Thyroid gland (tissue), 4 donors: Measurements from ENCODE around the gene RAPGEF6. TPM values are rescaled to one million over a fixed set of nuclear protein-coding genes. Genes with fewer than 3 reads are reported as not detected.
"Not testable (repeated sequence)": the region's sequence is repeated elsewhere in the genome, so short reads cannot be mapped to it uniquely, and the experiment has no call there.

Source experiments
- DNase-seq, 2 donors: peaks; one replicate each; pipeline ENCODE4 v3.0.0-alpha.2; 2019
- H3K27ac ChIP-seq, 3 donors: fragments of 200-600 bp; sonication (generic); 1 replicate in 2 of 3; 2 replicates in 1 of 3; pipeline ENCODE4 v1.5.1; 2016 to 2019; ENCODE audit warnings: mild to moderate bottlenecking in 1 of 3, moderate library complexity in 1 of 3
- H3K27me3 ChIP-seq: fragments of 200-600 bp; sonication (generic); one replicate; pipeline ENCODE4 v1.5.1; 2019
- H3K36me3 ChIP-seq, 2 donors: fragments of 200-600 bp; sonication (generic); one replicate each; pipeline ENCODE4 v1.5.1; 2016 to 2019
- H3K4me1 ChIP-seq, 2 donors: fragments of 200-600 bp; sonication (generic); one replicate each; pipeline ENCODE4 v1.5.1; 2017 to 2019
- H3K4me3 ChIP-seq, 3 donors: fragments of 200-600 bp; sonication (generic); replicated peaks in 1 of 3; 1 replicate in 2 of 3; 2 replicates in 1 of 3; pipeline ENCODE4 v1.5.1; 2016; ENCODE audit warnings: mild to moderate bottlenecking in 1 of 3
- H3K9me3 ChIP-seq: fragments of 200-600 bp; sonication (generic); one replicate; pipeline ENCODE4 v1.5.1; 2017
- CTCF ChIP-seq, 6 experiments: fragments of 200-600 bp in 3 of 6; fragments of 450-650 bp in 3 of 6; sonication (generic) in 3 of 6; IDR thresholded peaks; one replicate each; pipeline ENCODE4 v1.5.1; 2016 to 2019; ENCODE audit warnings: antibody characterized with exemption in 6 of 6, mild to moderate bottlenecking in 2 of 6, inconsistent platforms in 1 of 6, moderate library complexity in 1 of 6
- POLR2A ChIP-seq, 2 donors: fragments of 450-650 bp; IDR thresholded peaks; one replicate each; pipeline ENCODE4 v1.6.1; 2017; ENCODE audit warnings: antibody characterized with exemption in 2 of 2, mild to moderate bottlenecking in 2 of 2, moderate library complexity in 1 of 2
- WGBS, 2 donors: methylation state at CpG; one replicate each; pipeline ENCODE4 v1.1.5; 2017; 5-methylcytosine and 5-hydroxymethylcytosine counted together
- intact Hi-C: fragments of 100-400 bp; cut with DNase I; formaldehyde crosslinking; loops from one replicate; pipeline ENCODE4 v1.15.1; 2023
- total RNA-seq, 4 donors: library from RNA; depleted of rRNA; stranded (reverse); fragments of >200 nt; gene quantifications; one replicate each; pipeline ENCODE4 v1.2.3, GENCODE V29; 2016

RAPGEF6 gene
- total RNA-seq, 4 donors from 2014 or later = 20.2 to 36.4 (median 25.2) TPM

GRCh38 chr5:131630208-131630962 lies 4.6 kb downstream of the RAPGEF6 start:
- 83 to 86% methylated on average over 4 of the region's 4 CpGs for WGBS, 2 donors
- no peak overlapping the region for H3K4me3 ChIP-seq
- peaks cover 9 to 18% of the 10 kb centered on the region in 2 donors for H3K4me1 ChIP-seq
- no peaks in the 10 kb centered on the region for H3K36me3 ChIP-seq
- H3K27me3 ChIP-seq = no peaks in the 10 kb centered on the region
- DNase-seq = no peak
- no peaks in the 10 kb centered on the region for H3K9me3 ChIP-seq
- intact Hi-C loops = loop anchor here (10.0 kb wide), 1 partner anchor 164 kb away; the partner anchor contains the start of gene FNIP1
- TF ChIP-seq POLR2A (IDR thresholded peaks at IDR 0.05) = no peak
- no peak for TF ChIP-seq CTCF (IDR thresholded peaks at IDR 0.05)
- H3K27ac ChIP-seq = no peak overlapping the region

- no peaks in the 10 kb centered on the region for H3K9me3 ChIP-seq
- no peak for DNase-seq
- H3K4me1 ChIP-seq = peaks cover 6 to 15% of the 10 kb centered on the region in 2 donors
- H3K4me3 ChIP-seq = no peak overlapping the region
- WGBS, 2 donors = 89 to 95% methylated on average over 1 of the region's 1 CpG
- intact Hi-C loops = no loop called here
- no peaks in the 10 kb centered on the region for H3K27me3 ChIP-seq
- H3K27ac ChIP-seq = no peak overlapping the region
- no peaks in the 10 kb centered on the region for H3K36me3 ChIP-seq
- TF ChIP-seq CTCF (IDR thresholded peaks at IDR 0.05) (no peak), POLR2A (IDR thresholded peaks at IDR 0.05) (no peak)
Measured at GRCh38 chr5:131628990-131629389, 6.0 kb downstream of the RAPGEF6 start.

- Histone ChIP-seq H3K27me3 (no peaks in the 10 kb centered on the region), H3K4me3 (no peak overlapping the region), H3K9me3 (no peaks in the 10 kb centered on the region), H3K27ac (no peak overlapping the region), H3K4me1 (no peaks in the 10 kb centered on the region), H3K36me3 (no peaks in the 10 kb centered on the region)
- intact Hi-C loops = no loop called here
- 79 to 92% methylated on average over 4 of the region's 4 CpGs for WGBS, 2 donors
- no peak for DNase-seq
- TF ChIP-seq CTCF (IDR thresholded peaks at IDR 0.05) (no peak), POLR2A (IDR thresholded peaks at IDR 0.05) (no peak)
Measured at GRCh38 chr5:131627207-131627865, 7.7 kb downstream of the RAPGEF6 start.

- H3K27me3 ChIP-seq = no peaks in the 10 kb centered on the region
Measured at GRCh38 chr5:131622633-131623032, 12.4 kb downstream of the RAPGEF6 start.

GRCh38 chr5:131621164-131621563 lies 13.9 kb downstream of the RAPGEF6 start:
- H3K4me1 ChIP-seq, H3K36me3 ChIP-seq, H3K9me3 ChIP-seq, DNase-seq, H3K27me3 ChIP-seq, H3K27ac ChIP-seq, H3K4me3 ChIP-seq, intact Hi-C loops: not testable (repeated sequence)
- WGBS, 2 donors = 98 to 100% methylated on average over 2 of the region's 2 CpGs

More at GRCh38 chr5:131622633-131623032, 12.4 kb downstream of the RAPGEF6 start:
- Histone ChIP-seq H3K9me3 (no peaks in the 10 kb centered on the region), H3K4me3 (no peak overlapping the region), H3K36me3 (no peaks in the 10 kb centered on the region), H3K27ac (no peak overlapping the region), H3K4me1 (no peaks in the 10 kb centered on the region)
- no peak for DNase-seq
- intact Hi-C loops = no loop called here
- WGBS, 2 donors = 80 to 93% methylated on average over 2 of the region's 2 CpGs
- TF ChIP-seq CTCF (IDR thresholded peaks at IDR 0.05) (no peak), POLR2A (IDR thresholded peaks at IDR 0.05) (no peak)
